ENCODE measurements around the gene GPN1. TPM values are rescaled to one million over a fixed set of nuclear protein-coding genes. Genes with fewer than 3 reads are reported as not detected.
A peak's percentile ranks its signal among the peaks of the same experiment; 100 is the strongest.

Gene GPN1
- total and polyA plus RNA-seq, 2 of the 8 experiments (the other 6 are each of a cell fraction or from before 2014, with no cell fraction given): 38.7 to 43.5 TPM

DNA sequence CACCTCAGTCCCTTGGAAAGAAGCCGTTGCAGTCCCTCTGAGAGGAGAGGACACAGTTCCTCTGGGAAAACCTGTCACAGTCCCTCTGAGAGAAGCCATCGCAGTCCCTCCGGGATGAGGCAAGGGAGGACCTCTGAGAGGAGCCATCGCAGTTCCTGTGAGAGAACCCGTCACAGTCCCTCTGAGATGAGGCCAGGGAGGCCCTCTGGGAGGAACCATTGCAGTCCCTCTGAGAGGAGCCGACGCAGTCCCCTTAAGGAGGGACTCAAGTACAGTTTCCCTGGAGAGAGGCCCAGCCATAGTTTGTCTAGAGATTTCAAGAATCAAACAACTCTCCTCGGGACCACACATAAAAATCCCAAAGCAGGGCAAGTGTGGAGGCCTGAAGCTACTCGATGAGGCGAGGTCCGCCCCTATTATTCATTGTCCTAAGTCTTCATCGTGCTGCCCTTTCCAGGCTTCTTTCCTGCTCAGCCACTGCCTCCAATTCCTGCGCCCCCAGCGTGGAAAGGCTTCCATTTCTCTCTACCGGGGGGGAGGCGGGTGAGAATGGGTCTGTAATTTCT lies 46.6 kb upstream of the GPN1 start:
- 85% methylated on average over 13 of the region's 16 CpGs; no CpG with 5 or more reads in 1 of the 2 experiments for WGBS, 2 experiments (ENCODE audit: extremely low coverage in 1 of 2, insufficient coverage in 1 of 2, insufficient read length in 1 of 2, insufficient replicate concordance in 2 of 2, low coverage in 1 of 2, low lambda C conversion rate in 2 of 2, missing lambda C conversion rate in 1 of 2)
- H3K9ac ChIP-seq (replicated peaks in 1 of 4; ENCODE audit: extremely low read depth in 1 of 4, low read depth in 3 of 4, low read length in 3 of 4): 0 out of 7 replicates have a peak overlapping the region, but pooled peaks of 1 of the 4 experiments have one; percentile 36
- peaks cover 3% of the 10 kb centered on the region in 2 experiments for H4K20me1 ChIP-seq (replicated peaks in 1 of 2; ENCODE audit: control insufficient read depth in 1 of 2, insufficient read depth in 2 of 2, low read length in 2 of 2)
- H3K36me3 ChIP-seq (ENCODE audit: control insufficient read depth in 2 of 4, insufficient read depth in 4 of 4, low read length in 3 of 4): no peaks in the 10 kb centered on the region
- H3K4me1 ChIP-seq (replicated peaks in 1 of 4; ENCODE audit: control insufficient read depth in 3 of 4, insufficient read depth in 4 of 4, low read length in 3 of 4): no peaks in the 10 kb centered on the region; a peak in 2 of 7 replicates
- H4K5ac ChIP-seq (ENCODE audit: insufficient read length, low read depth, low read length): no peak overlapping the region
- H3K4ac ChIP-seq (replicated peaks; ENCODE audit: insufficient read length, low read depth, low read length): no peak overlapping the region
- H3K27ac ChIP-seq (ENCODE audit: low read depth, low read length): no peak overlapping the region
- H2BK12ac ChIP-seq (ENCODE audit: low read depth, low read length): no peak overlapping the region
- H2BK120ac ChIP-seq (replicated peaks; ENCODE audit: low read depth, low read length): no peak overlapping the region
- H4K8ac ChIP-seq (ENCODE audit: extremely low read depth, insufficient read depth, low read length): peak overlapping the region; percentile 58; the same call in 1 of the 2 replicates
- peak overlapping the region; percentile 68 to 92 (median 82); a peak in 4 of 8 replicates for H3K4me3 ChIP-seq (ENCODE audit: extremely low read depth in 1 of 4, insufficient read depth in 2 of 4, low read depth in 3 of 4, low read length in 4 of 4)
- no peak overlapping the region for H2BK20ac ChIP-seq (ENCODE audit: low read length)
- H3K79me2 ChIP-seq (ENCODE audit: control insufficient read depth in 1 of 2, insufficient read depth in 2 of 2, low read length in 2 of 2): peaks cover 22 to 43% of the 10 kb centered on the region in 2 experiments
- H2AK5ac ChIP-seq (ENCODE audit: low read depth, low read length): no peak overlapping the region
- no peak overlapping the region for H3K23ac ChIP-seq (ENCODE audit: insufficient read length)
- peak overlapping the region; percentile 85 to 88; a peak in 3 of 4 replicates for H3K4me2 ChIP-seq (ENCODE audit: insufficient read depth in 1 of 2, low read depth in 2 of 2, low read length in 2 of 2)
- no peak overlapping the region for H2AFZ ChIP-seq (ENCODE audit: low read length)
- peak overlapping the region; percentile 48; the same call in 1 of the 2 replicates for H2BK5ac ChIP-seq (ENCODE audit: low read depth, low read length)
- peaks cover 0 to 3% (median 0%) of the 10 kb centered on the region in 4 experiments; a peak in 4 of 7 replicates for H3K27me3 ChIP-seq (replicated peaks in 1 of 4; ENCODE audit: control insufficient read depth in 3 of 4, extremely low read depth in 1 of 4, insufficient read depth in 3 of 4, low read length in 3 of 4)
- peaks cover 5% of the 10 kb centered on the region; the same call in 1 of the 2 replicates for H3K23me2 ChIP-seq (ENCODE audit: low read depth, low read length)
- H4K91ac ChIP-seq (replicated peaks; ENCODE audit: insufficient read length, low read length): no peak overlapping the region
- no peak overlapping the region; the same call in 1 of the 2 replicates for H2BK15ac ChIP-seq (ENCODE audit: low read length)
- no peak for TF ChIP-seq SRF (IDR thresholded peaks at IDR 0.05; ENCODE audit: low read depth, low read length)
- no peak for TF ChIP-seq RFX5 (IDR thresholded peaks at IDR 0.05; ENCODE audit: borderline replicate concordance, low read depth, low read length)
- no peak for TF ChIP-seq EGR1 (IDR thresholded peaks at IDR 0.05; ENCODE audit: borderline replicate concordance, low read depth, low read length)
- TF ChIP-seq SP1 (IDR thresholded peaks at IDR 0.05; ENCODE audit: low read depth, low read length): no peak
- no peak for TF ChIP-seq BCL11A (IDR thresholded peaks at IDR 0.05; ENCODE audit: low read depth in 2 of 2, low read length in 2 of 2)
- no peak for TF ChIP-seq JUND (IDR thresholded peaks at IDR 0.05; ENCODE audit: low read length)
- FAIRE-seq (no peak), DNase-seq (ENCODE audit: low read depth in 1 of 2, low spot score in 2 of 2) (no peak)
- no peak overlapping the region for H3K56ac ChIP-seq (replicated peaks; ENCODE audit: insufficient read length, low read depth, low read length)
- H3K79me1 ChIP-seq (ENCODE audit: low read depth, low read length): 0 out of 2 replicates have a peak, but pooled peaks cover 2% of the 10 kb centered on the region
- POLR2A ChIA-PET (ENCODE audit: partially characterized antibody): interaction anchor here (0.9 to 2.2 kb wide), 4 partner anchors 11 to 81 kb away, joined by 3 to 12 read pairs (median 5); partner anchors contain the start of genes SLC4A1AP and SUPT7L
- CTCF ChIA-PET (ENCODE audit: partially characterized antibody): no interaction called here
- peaks cover 5 to 13% of the 10 kb centered on the region in 2 experiments; a peak in 1 of 4 replicates for H3K9me3 ChIP-seq (ENCODE audit: insufficient read depth in 2 of 2, low read depth in 1 of 2, low read length in 1 of 2)
- H3K14ac ChIP-seq (ENCODE audit: insufficient read length): no peak overlapping the region
- H3K18ac ChIP-seq (ENCODE audit: extremely low read depth, low read length): no peak overlapping the region
